IMR-90 (cell line): ENCODE results near the gene ANO2. TPM values are rescaled to one million over a fixed set of nuclear protein-coding genes. Genes with fewer than 3 reads are reported as not detected.

Experiments used
- ATAC-seq: fragments of 200-7000 bp; cut with Tn5 transposase; 2 replicates; pipeline ENCODE4 v1.9.1; 2020; ENCODE audit warnings: low read depth, mild to moderate bottlenecking, moderate library complexity
- BruUV-seq: library from RNA; stranded (reverse); fragments of 400-500 nt; replicated peaks from 2 replicates; lab custom pipeline; 2021; lab: Mats Ljungman, UMichigan
- CTCF ChIA-PET: fragments of 300-600 bp; formaldehyde crosslinking; extraction: SDS; loops from one replicate; lab custom pipeline; 2021; ENCODE audit warnings: antibody characterized with exemption; lab: Yijun Ruan, JAX
- POLR2A ChIA-PET: fragments of 300-600 bp; sonication (Branson Sonifier 250); formaldehyde crosslinking; loops from one replicate; lab custom pipeline; 2022; ENCODE audit warnings: antibody characterized with exemption; ENCODE audit not compliant: unreplicated experiment; lab: Charles Lee
- DNase-seq: peaks from one replicate; pipeline ENCODE4 v3.0.0; 2013
- H2AFZ ChIP-seq: replicated peaks from 2 replicates; pipeline ENCODE3; 2013; ENCODE audit warnings: low read length, mild to moderate bottlenecking; ENCODE audit not compliant: poor library complexity
- H2AK5ac ChIP-seq: 2 replicates; pipeline ENCODE4 v1.6.1; 2013; ENCODE audit warnings: low read depth, low read length, inconsistent platforms
- H2AK9ac ChIP-seq: replicated peaks from 2 replicates; pipeline ENCODE3; 2013; ENCODE audit warnings: mild to moderate bottlenecking, low read depth, low read length, moderate library complexity; ENCODE audit not compliant: poor library complexity
- H2BK120ac ChIP-seq: 2 replicates; pipeline ENCODE4 v1.6.1; 2013; ENCODE audit warnings: low read depth, low read length, inconsistent platforms
- H2BK15ac ChIP-seq: 3 replicates; pipeline ENCODE4 v1.6.1; 2013; ENCODE audit warnings: low read depth, low read length, inconsistent platforms
- H2BK20ac ChIP-seq: 2 replicates; pipeline ENCODE4 v1.6.1; 2013; ENCODE audit warnings: low read depth, mild to moderate bottlenecking, inconsistent platforms, low read length, moderate library complexity
- H2BK5ac ChIP-seq: 2 replicates; pipeline ENCODE4 v1.6.1; 2013; ENCODE audit warnings: mild to moderate bottlenecking, low read depth, low read length, inconsistent platforms; ENCODE audit not compliant: poor library complexity, severe bottlenecking
- H3K14ac ChIP-seq: replicated peaks from 2 replicates; pipeline ENCODE4 v1.6.1; 2013; ENCODE audit warnings: low read depth, low read length, inconsistent platforms
- H3K18ac ChIP-seq: 2 replicates; pipeline ENCODE4 v1.6.1; 2013; ENCODE audit warnings: low read depth, low read length, control low read depth
- H3K23ac ChIP-seq: 2 replicates; pipeline ENCODE4 v1.6.1; 2013; ENCODE audit warnings: low read depth, low read length, inconsistent platforms
- H3K27ac ChIP-seq: 2 replicates; pipeline ENCODE4 v1.5.1; 2013; ENCODE audit warnings: mild to moderate bottlenecking, control low read depth, low read length; ENCODE audit not compliant: insufficient read depth
- H3K27me3 ChIP-seq: 2 replicates; pipeline ENCODE4 v1.6.1; 2013; ENCODE audit warnings: low read length; ENCODE audit not compliant: control insufficient read depth, insufficient read depth
- H3K36me3 ChIP-seq: 2 replicates; pipeline ENCODE4 v1.6.1; 2013; ENCODE audit warnings: low read length, mixed read lengths; ENCODE audit not compliant: control insufficient read depth, insufficient read depth
- H3K4ac ChIP-seq: 2 replicates; pipeline ENCODE4 v1.6.1; 2013; ENCODE audit warnings: low read depth, low read length, inconsistent platforms
- H3K4me1 ChIP-seq: 2 replicates; pipeline ENCODE4 v1.6.1; 2013; ENCODE audit warnings: low read length, mixed read lengths; ENCODE audit not compliant: control insufficient read depth, insufficient read depth
- H3K4me2 ChIP-seq: 2 replicates; pipeline ENCODE4 v1.6.1; 2013; ENCODE audit warnings: low read depth, mild to moderate bottlenecking, control low read depth, low read length, moderate library complexity
- H3K4me3 ChIP-seq: 2 replicates; pipeline ENCODE4 v1.5.1; 2013; ENCODE audit warnings: low read depth, mild to moderate bottlenecking, control low read depth, low read length, moderate library complexity; ENCODE audit not compliant: insufficient read depth
- H3K56ac ChIP-seq: 2 replicates; pipeline ENCODE4 v1.6.1; 2013; ENCODE audit warnings: low read length, inconsistent platforms; ENCODE audit not compliant: insufficient read depth; ENCODE audit errors: extremely low read depth
- H3K79me1 ChIP-seq, 2 experiments: 2 replicates each; pipeline ENCODE4 v1.6.1; 2013; ENCODE audit warnings: low read length in 2 of 2, inconsistent platforms in 1 of 2, low read depth in 1 of 2
- H3K9ac ChIP-seq: 2 replicates; pipeline ENCODE4 v1.6.1; 2013; ENCODE audit warnings: low read depth, low read length, control low read depth
- H3K9me1 ChIP-seq: 2 replicates; pipeline ENCODE4 v1.6.1; 2013; ENCODE audit warnings: low read length, inconsistent platforms; ENCODE audit not compliant: insufficient read depth
- H3K9me3 ChIP-seq: 2 replicates; pipeline ENCODE4 v1.6.1; 2013; ENCODE audit warnings: low read length; ENCODE audit not compliant: control insufficient read depth, insufficient read depth
- H4K20me1 ChIP-seq: 2 replicates; pipeline ENCODE4 v1.6.1; 2013; ENCODE audit warnings: low read length, inconsistent platforms; ENCODE audit not compliant: insufficient read depth
- H4K5ac ChIP-seq: 2 replicates; pipeline ENCODE4 v1.6.1; 2013; ENCODE audit warnings: mild to moderate bottlenecking, low read depth, low read length, control low read depth
- H4K8ac ChIP-seq, 2 experiments: 2 replicates each; pipeline ENCODE4 v1.6.1; 2013; ENCODE audit warnings: low read depth in 2 of 2, low read length in 2 of 2, control low read depth in 1 of 2, inconsistent platforms in 1 of 2
- H4K91ac ChIP-seq: 2 replicates; pipeline ENCODE4 v1.6.1; 2013; ENCODE audit warnings: low read depth, low read length, inconsistent platforms; ENCODE audit not compliant: insufficient read depth
- CEBPB ChIP-seq: IDR thresholded peaks from 2 replicates; pipeline ENCODE4 v1.6.1; 2012; ENCODE audit warnings: low read depth, low read length, improper control_type of control experiment
- FOS ChIP-seq: fragments of 150-350 bp; IDR thresholded peaks from 2 replicates; pipeline ENCODE4 v1.6.1; 2016; ENCODE audit warnings: low read depth, low read length
- dilution Hi-C: fragments of 300-500 bp; cut with HindIII; formaldehyde crosslinking; loops from one replicate; pipeline ENCODE4 v1.14.3; 2018; ENCODE audit warnings: low sequenced_read_pairs; ENCODE audit not compliant: unreplicated experiment
- in situ Hi-C: fragments of 300-500 bp; cut with MboI; formaldehyde crosslinking; loops from 3 replicates; pipeline ENCODE4 v1.14.3; 2019; ENCODE audit warnings: low sequenced_read_pairs, inconsistent platforms, mixed read lengths
- intact Hi-C: fragments of 100-400 bp; cut with micrococcal nuclease; formaldehyde crosslinking; loops from 2 replicates; pipeline ENCODE4 v1.10.0; 2022
- polyA plus RNA-seq, 3 experiments: library from polyadenylated mRNA; depleted of rRNA; stranded (reverse); fragments of >200 nt; gene quantifications; 2 replicates each; pipeline ENCODE4 v1.2.3, GENCODE V29; 2012; ENCODE audit warnings: low replicate concordance in 1 of 3
- total RNA-seq: library from RNA; depleted of rRNA; stranded (reverse); fragments of >200 nt; gene quantifications from 2 replicates; pipeline ENCODE4 v1.2.3, GENCODE V29; 2012

The ANO2 gene
- total and polyA plus RNA-seq, 2 of the 4 experiments (the other 2 are of a cell fraction): 0.22 TPM; not detected in 1

- intact Hi-C loops: loop anchor here (10.0 kb wide), 1 partner anchor 549 kb away; no protein-coding TSS in a partner anchor
- Histone ChIP-seq H4K5ac (no peak overlapping the region), H3K56ac (no peak overlapping the region), H3K4me2 (no peak overlapping the region), H2AK9ac (no peak overlapping the region), H2AFZ (no peak overlapping the region), H3K79me1 (no peaks in the 10 kb centered on the region), H3K14ac (no peak overlapping the region), H3K18ac (no peak overlapping the region), H3K23ac (no peak overlapping the region), H4K20me1 (no peaks in the 10 kb centered on the region), H2BK15ac (no peak overlapping the region), H3K9me1 (no peaks in the 10 kb centered on the region), H4K8ac (no peak overlapping the region), H3K4me3 (no peak overlapping the region), H3K4ac (no peak overlapping the region), H2AK5ac (no peak overlapping the region), H3K27ac (no peak overlapping the region), H3K9ac (no peak overlapping the region), H3K9me3 (no peaks in the 10 kb centered on the region), H3K36me3 (no peaks in the 10 kb centered on the region), H2BK120ac (no peak overlapping the region), H3K27me3 (peaks cover 11% of the 10 kb centered on the region), H3K4me1 (no peaks in the 10 kb centered on the region), H2BK20ac (no peak overlapping the region), H2BK5ac (no peak overlapping the region), H4K91ac (no peak overlapping the region)
- dilution Hi-C loops: no loop called here
- no peak for TF ChIP-seq CEBPB
- TF ChIP-seq FOS: no peak
- ATAC-seq (no peak), DNase-seq (no peak)
- no TSS peak for BruUV-seq
- ChIA-PET CTCF (no interaction called here), POLR2A (no interaction called here)
- in situ Hi-C loops: loop anchor here (10.0 kb wide), 1 partner anchor 229 kb away; no protein-coding TSS in a partner anchor
These were observed 291.0 kb downstream of the ANO2 start for GRCh38 chr12:5654019-5654418.
